KG1 (cell line): Measurements from ENCODE around the gene CMPK1.
"Not testable (repeated sequence)": the region's sequence is repeated elsewhere in the genome, so short reads cannot be mapped to it uniquely, and the experiment has no call there.

Source experiments
- DNase-seq: peaks from one replicate; lab custom pipeline; 2025; lab: John Stamatoyannopoulos, UW

The CMPK1 gene, protein sequence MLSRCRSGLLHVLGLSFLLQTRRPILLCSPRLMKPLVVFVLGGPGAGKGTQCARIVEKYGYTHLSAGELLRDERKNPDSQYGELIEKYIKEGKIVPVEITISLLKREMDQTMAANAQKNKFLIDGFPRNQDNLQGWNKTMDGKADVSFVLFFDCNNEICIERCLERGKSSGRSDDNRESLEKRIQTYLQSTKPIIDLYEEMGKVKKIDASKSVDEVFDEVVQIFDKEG

DNA sequence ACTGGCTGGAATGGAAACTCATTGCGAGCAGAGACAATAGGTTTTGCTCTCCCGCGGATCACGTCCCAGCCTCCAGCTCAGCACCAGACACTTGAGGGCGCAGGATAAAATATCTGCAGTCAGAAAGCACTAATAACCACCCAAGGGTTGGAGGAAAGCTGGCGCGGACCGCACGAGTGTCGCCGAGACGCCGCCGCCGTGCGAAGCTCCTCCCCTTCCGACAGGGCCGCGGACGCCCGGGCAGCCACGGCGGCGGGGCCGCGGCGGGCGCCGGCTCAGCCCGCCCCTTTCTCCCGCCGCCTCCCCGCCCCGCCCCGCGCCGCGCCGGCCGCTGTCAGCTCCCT lies at the start of gene CMPK1:
TSS of gene CMPK1 (plus strand) at position 213 of the 344 bp plus-strand sequence. CDS start 156 bp downstream, outside the sequence.
- DNase-seq = peak; percentile 59

DNA sequence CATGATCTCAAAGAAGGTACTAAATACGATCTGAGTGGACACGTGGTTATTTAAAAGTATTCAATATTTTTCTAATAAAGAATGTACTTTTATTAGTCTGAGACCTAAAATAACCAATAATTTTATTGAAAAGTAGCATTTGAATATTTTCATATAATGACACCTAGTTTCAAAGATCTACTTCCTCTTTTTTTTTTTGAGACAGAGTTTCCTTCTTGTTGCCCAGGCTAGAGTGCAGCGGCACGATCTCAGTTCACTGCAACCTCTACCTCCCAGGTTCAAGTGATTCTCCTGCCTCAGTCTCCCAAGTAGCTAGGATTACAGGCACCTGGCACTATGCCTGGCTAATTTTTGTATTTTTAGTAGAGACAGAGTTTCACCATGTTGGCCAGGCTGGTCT lies 45.5 kb upstream of the CMPK1 start:
- DNase-seq = not testable (repeated sequence)

DNA sequence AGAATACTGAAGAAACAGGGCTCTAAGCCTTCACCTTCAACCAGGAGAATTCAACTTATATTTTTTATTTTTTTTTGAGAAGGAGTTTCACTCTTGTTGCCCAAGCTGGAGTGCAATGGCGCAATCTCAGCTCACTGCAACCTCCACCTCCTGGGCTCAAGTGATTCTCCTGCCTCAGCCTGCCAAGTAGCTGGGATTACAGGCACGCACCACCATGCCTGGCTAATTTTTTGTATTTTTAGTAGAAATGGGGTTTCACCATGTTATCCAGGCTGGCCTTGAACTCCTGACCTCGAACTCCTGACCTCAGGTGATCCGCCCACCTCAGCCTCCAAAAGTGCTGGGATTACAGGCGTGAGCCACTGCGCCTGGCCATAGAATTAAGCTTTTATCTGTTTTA lies 38.7 kb upstream of the CMPK1 start:
- DNase-seq = not testable (repeated sequence)

DNA sequence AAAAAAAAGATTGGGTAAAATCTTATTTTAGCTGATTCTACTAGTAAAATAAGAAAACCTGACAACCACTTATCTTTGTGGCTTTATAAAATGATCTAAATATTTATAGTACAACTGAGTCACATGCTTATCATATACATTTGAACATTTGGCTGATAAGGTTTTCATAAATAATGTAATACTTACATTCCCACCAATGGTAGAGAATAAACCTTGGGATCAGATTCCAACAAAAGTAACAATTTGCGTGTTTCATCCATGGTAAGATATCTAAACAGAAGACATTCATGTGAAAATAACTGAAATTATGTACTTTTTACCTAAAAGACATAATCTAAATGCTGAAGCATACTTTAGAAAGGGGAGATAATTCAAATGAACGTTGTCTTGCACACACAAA lies 38.0 kb upstream of the CMPK1 start:
- DNase-seq = no peak

GRCh38 chr1:47298025-47298699 lies 35.4 kb upstream of the CMPK1 start:
- DNase-seq = no peak

DNA sequence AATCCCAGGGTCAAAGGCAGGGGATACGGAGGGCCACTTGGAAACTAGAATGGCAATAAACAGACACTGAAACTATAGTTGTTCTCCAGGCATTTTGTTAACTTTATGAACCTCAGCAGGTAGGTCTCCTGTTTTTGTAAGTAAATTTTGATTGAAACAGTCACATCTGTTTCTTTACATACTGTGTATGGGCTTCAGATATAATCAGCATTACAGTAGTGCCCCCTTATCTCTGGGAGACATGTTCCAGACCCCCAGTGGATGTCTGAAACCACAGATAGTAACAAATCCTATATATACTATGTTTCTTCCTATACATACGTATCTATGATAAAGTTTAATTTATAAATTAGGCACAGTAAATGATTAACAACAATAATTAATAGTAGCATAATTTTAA lies 31.1 kb upstream of the CMPK1 start:
- DNase-seq = no peak

- DNase-seq = no peak
These were observed 24.2 kb upstream of the CMPK1 start for GRCh38 chr1:47309427-47309826.

DNA sequence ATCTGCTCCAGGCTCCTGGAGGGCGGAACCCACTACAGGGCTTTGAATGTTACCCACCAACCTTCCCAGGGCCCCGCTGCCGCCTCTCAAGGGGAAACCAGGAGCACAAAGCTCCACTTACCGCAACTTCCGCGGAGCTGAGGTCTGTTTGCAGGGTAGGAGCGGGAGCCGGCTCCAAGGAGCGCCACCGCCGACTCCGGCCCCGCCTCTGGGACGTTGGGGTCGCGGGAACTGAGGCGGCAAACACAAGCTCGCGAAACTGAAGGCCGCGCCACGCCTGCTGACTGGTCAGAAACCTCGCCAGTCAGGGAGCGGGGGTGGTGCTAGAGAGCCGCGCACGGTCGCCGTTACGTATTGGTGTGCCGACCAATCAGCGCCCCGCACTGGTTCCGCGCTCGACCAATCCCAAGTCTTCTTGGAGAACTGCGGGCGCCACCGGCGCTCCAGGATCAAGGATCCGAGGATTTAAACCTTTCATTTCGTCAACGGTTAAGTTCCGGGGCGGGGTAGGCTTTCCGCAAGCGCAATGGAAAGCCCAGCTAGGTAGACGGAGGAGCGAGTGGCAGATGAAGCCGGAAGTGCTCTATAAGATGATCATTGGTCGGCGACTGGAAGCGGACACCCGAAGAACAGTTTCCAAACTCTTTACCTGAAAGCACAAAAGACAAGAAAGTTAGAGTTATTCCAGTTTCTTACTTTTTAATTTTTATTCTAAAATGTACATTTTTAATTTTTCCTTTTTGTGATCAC lies 19.5 kb upstream of the CMPK1 start, which contains the start of gene STIL:
TSS of gene STIL (minus strand) at position 233 of the 750 bp plus-strand sequence. CDS start 3,828 bp downstream, outside the sequence.
- peak; percentile 97 for DNase-seq

GRCh38 chr1:47317841-47318240 lies 15.7 kb upstream of the CMPK1 start:
- DNase-seq = no peak

DNA sequence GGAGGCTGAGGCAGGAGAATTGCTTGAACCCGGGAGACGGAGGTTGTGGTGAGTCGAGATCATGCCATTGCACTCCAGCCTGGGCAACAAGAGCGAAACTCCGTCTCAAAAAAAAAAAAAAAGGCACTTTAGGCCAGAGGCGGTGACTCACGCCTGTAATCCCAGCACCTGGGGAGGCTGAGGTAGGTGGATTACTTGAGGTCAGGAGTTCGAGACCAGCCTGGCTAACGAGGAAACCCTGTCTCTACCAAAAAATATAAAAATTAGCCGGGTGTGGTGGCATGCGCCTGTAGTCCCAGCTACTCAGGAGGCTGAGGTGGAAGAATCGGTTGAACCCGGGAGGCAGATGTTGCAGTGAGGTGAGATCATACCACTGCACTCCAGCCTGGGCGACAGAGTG lies 13.6 kb upstream of the CMPK1 start:
- DNase-seq = not testable (repeated sequence)

DNA sequence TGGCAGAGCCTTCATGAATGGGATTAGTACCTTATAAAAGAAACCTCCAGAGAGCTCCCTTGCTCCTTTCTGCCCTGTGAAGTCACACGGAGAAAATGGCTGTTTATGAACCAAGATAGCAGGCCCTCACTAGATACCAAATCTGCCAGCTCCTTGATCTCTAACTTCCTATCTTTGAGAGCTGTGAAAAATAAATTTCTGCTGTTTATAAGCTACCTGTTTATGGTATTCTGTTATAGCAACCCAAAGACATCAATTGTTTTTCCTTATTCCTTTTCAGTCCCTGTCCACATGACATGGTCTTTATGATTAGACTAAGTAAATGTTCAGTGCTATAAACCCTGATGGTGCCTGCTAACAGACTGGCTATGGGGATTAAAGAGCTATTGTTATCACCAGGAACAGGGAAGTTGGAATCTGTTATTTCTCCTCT lies 10.0 kb upstream of the CMPK1 start:
- DNase-seq = no peak

GRCh38 chr1:47324682-47325081 lies 8.9 kb upstream of the CMPK1 start:
- no peak for DNase-seq

DNA sequence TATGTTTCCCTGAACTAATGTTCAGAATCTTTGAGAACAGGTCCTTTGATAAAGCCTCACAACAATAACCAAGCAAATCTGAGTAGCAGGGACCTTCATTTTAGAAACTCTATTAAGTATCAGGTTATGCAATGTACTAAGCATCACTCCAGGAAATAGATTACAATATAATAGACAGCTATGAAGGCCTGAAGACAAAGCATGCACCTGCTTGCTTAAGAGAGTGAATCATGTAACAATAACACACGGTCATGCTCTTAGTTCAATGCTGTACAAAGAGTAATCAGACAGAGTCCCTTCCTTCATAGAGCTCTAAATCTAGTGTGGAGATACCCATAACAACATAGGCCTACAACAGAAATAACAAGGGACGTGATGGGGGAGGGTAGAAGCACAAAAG lies 8.1 kb upstream of the CMPK1 start:
- DNase-seq = no peak

- DNase-seq = no peak
These were observed 7.3 kb upstream of the CMPK1 start for GRCh38 chr1:47326271-47326670.

GRCh38 chr1:47328992-47329391 lies 4.6 kb upstream of the CMPK1 start:
- no peak for DNase-seq

DNA sequence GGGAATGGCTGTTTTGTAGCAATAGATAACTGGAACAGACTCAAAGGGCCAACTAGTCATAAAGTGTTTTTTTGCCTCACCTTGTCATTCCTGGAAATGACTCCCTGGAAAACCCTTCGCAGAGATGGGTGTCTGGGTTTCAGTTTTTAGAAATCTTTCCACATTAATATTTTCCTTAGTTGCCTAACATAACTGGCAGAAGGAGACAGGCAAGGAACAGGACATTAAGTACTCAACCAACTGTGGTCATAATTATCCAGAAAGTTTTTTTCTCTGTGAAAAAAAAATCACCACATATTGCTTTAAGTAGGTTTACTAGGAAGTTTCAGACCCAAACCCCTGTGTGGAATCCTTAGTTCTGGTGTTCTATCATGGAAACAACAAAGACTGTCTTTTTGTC lies 3.4 kb upstream of the CMPK1 start:
- DNase-seq = no peak

- no peak for DNase-seq
These were observed 1.7 kb upstream of the CMPK1 start for GRCh38 chr1:47331875-47332274.

- no peak for DNase-seq
These were observed 612 bp upstream of the CMPK1 start for GRCh38 chr1:47332779-47333577.

DNA sequence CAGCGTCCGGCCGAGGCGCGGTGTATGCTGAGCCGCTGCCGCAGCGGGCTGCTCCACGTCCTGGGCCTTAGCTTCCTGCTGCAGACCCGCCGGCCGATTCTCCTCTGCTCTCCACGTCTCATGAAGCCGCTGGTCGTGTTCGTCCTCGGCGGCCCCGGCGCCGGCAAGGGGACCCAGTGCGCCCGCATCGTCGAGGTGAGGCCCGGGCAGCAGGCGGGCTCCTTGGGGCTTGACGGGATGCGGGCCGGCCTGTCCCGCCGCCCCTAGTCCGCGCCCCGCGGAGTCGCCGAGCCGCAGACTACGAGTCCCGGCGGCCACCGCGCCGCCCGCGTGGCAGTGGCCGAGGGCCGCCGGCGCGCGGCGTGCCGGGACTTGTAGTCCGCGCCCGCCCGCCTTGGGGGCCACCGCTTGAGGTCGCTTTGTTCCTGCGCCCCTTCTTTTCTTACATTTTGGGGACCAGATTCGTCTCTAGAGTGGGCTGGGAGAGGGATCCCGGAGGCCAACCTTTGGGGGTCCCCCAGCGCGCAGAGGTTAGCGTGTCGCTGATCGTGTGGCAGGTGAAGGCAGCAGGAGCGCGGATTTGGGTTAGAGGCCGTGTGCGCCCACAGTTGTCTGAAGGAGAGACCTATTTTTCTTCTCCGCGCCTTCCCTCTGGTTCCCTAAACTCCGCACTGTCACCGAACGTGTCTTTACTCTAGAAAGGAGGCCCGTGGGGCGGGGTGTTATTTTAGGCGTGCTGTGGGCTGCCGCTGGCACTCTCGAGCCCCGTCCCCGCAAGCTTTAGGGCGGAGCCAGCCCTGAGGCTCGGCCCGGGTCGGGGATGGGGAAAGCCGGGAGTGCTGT lies 553 bp downstream of the CMPK1 start:
- DNase-seq = peak; percentile 80

DNA sequence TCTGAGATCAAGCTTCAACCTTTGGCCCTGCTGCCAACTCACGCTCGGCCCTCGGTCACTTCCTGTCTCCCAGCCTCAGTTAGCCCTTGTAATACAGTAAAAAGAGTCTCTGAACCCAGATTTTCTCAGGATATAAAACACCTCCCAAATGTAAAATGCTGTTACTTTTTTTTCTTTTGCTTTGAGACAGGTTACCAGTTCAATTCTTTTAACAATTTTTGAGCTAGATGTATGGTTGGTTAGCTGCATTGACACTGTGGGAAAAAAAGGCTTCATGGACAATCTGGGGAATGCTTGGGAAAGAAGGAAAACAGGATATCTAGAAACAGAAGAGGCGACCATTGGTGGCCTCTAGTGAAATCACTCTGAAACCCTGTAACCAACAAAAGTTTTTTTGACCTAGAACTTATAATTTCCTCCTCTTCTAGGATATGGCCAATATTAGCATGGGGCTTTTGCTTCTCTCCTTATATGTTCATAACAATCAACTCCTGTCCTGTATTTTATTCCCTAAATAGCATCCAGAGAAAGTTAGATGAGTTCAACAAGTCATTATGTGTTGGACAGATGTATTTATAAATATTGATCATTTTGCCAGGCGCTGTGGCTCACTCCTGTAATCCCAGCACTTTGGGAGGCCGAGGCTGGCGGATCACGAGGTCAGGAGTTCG lies 1.3 kb downstream of the CMPK1 start:
- DNase-seq = no peak

GRCh38 chr1:47337350-47337749 lies 3.8 kb downstream of the CMPK1 start:
- no peak for DNase-seq
